Activated naive CD4-positive, alpha-beta T cell treated with anti-CD3 and anti-CD28 coated beads, Interleukin-2, amount 50 U/mL, for 24 hours (primary cell): ENCODE data around the gene PKNOX2.

Source experiments
- H3K27ac Mint-ChIP-seq: one replicate; pipeline ENCODE4 v1.8.0; 2021; ENCODE audit warnings: mild to moderate bottlenecking, mixed read lengths
- H3K27me3 Mint-ChIP-seq: one replicate; pipeline ENCODE4 v1.8.0; 2021; ENCODE audit warnings: mixed read lengths
- H3K36me3 Mint-ChIP-seq: one replicate; pipeline ENCODE4 v1.8.0; 2021; ENCODE audit warnings: mixed read lengths
- H3K4me1 Mint-ChIP-seq: one replicate; pipeline ENCODE4 v1.8.0; 2021; ENCODE audit warnings: mixed read lengths
- H3K4me3 Mint-ChIP-seq: one replicate; pipeline ENCODE4 v1.8.0; 2021; ENCODE audit warnings: mild to moderate bottlenecking, mixed read lengths
- H3K9me3 Mint-ChIP-seq: one replicate; pipeline ENCODE4 v1.8.0; 2021; ENCODE audit warnings: mixed read lengths

PKNOX2 gene

GRCh38 chr11:125408311-125408711 lies 243.8 kb downstream of the PKNOX2 start:
- H3K4me3 Mint-ChIP-seq: no peak overlapping the region
- H3K9me3 Mint-ChIP-seq: no peaks in the 10 kb centered on the region
- no peak overlapping the region for H3K27ac Mint-ChIP-seq
- peaks cover 19% of the 10 kb centered on the region for H3K27me3 Mint-ChIP-seq
- H3K36me3 Mint-ChIP-seq: no peaks in the 10 kb centered on the region
- peaks cover 6% of the 10 kb centered on the region for H3K4me1 Mint-ChIP-seq

GRCh38 chr11:125410091-125410490 lies 245.5 kb downstream of the PKNOX2 start:
- no peaks in the 10 kb centered on the region for H3K9me3 Mint-ChIP-seq
- H3K4me3 Mint-ChIP-seq: no peak overlapping the region
- H3K4me1 Mint-ChIP-seq: peaks cover 3% of the 10 kb centered on the region
- peaks cover 14% of the 10 kb centered on the region for H3K27me3 Mint-ChIP-seq
- no peak overlapping the region for H3K27ac Mint-ChIP-seq
- no peaks in the 10 kb centered on the region for H3K36me3 Mint-ChIP-seq

- H3K9me3 Mint-ChIP-seq: no peaks in the 10 kb centered on the region
- H3K27ac Mint-ChIP-seq: no peak overlapping the region
- peaks cover 6% of the 10 kb centered on the region for H3K27me3 Mint-ChIP-seq
These were observed 247.6 kb downstream of the PKNOX2 start for GRCh38 chr11:125412177-125412496.

GRCh38 chr11:125412509-125412908 lies 248.0 kb downstream of the PKNOX2 start:
- no peaks in the 10 kb centered on the region for H3K4me1 Mint-ChIP-seq
- H3K27ac Mint-ChIP-seq: no peak overlapping the region
- no peaks in the 10 kb centered on the region for H3K36me3 Mint-ChIP-seq
- peaks cover 6% of the 10 kb centered on the region for H3K27me3 Mint-ChIP-seq
- no peaks in the 10 kb centered on the region for H3K9me3 Mint-ChIP-seq
- H3K4me3 Mint-ChIP-seq: no peak overlapping the region

More at GRCh38 chr11:125412177-125412496, 247.6 kb downstream of the PKNOX2 start:
- Mint-ChIP-seq H3K4me1 (no peaks in the 10 kb centered on the region), H3K36me3 (no peaks in the 10 kb centered on the region), H3K4me3 (no peak overlapping the region)

GRCh38 chr11:125413226-125413625 lies 248.7 kb downstream of the PKNOX2 start:
- no peaks in the 10 kb centered on the region for H3K9me3 Mint-ChIP-seq
- no peaks in the 10 kb centered on the region for H3K36me3 Mint-ChIP-seq
- H3K4me3 Mint-ChIP-seq: no peak overlapping the region
- no peak overlapping the region for H3K27ac Mint-ChIP-seq
- no peaks in the 10 kb centered on the region for H3K4me1 Mint-ChIP-seq
- peaks cover 6% of the 10 kb centered on the region for H3K27me3 Mint-ChIP-seq

GRCh38 chr11:125414121-125414520 lies 249.6 kb downstream of the PKNOX2 start:
- Mint-ChIP-seq H3K9me3 (no peaks in the 10 kb centered on the region), H3K4me1 (no peaks in the 10 kb centered on the region), H3K27ac (no peak overlapping the region), H3K27me3 (peaks cover 5% of the 10 kb centered on the region), H3K36me3 (no peaks in the 10 kb centered on the region), H3K4me3 (no peak overlapping the region)

- Mint-ChIP-seq H3K4me3 (no peak overlapping the region), H3K27ac (no peak overlapping the region), H3K36me3 (no peaks in the 10 kb centered on the region), H3K27me3 (peaks cover 2% of the 10 kb centered on the region), H3K9me3 (no peaks in the 10 kb centered on the region), H3K4me1 (no peaks in the 10 kb centered on the region)
These were observed 252.7 kb downstream of the PKNOX2 start for GRCh38 chr11:125416981-125417935.

- Mint-ChIP-seq H3K4me1 (no peaks in the 10 kb centered on the region), H3K9me3 (no peaks in the 10 kb centered on the region), H3K36me3 (no peaks in the 10 kb centered on the region), H3K4me3 (no peak overlapping the region), H3K27ac (no peak overlapping the region), H3K27me3 (peaks cover 2% of the 10 kb centered on the region)
These were observed 253.8 kb downstream of the PKNOX2 start for GRCh38 chr11:125418396-125418795.

GRCh38 chr11:125422681-125423080 lies 258.1 kb downstream of the PKNOX2 start:
- Mint-ChIP-seq H3K36me3 (no peaks in the 10 kb centered on the region), H3K27me3 (peaks cover 2% of the 10 kb centered on the region), H3K4me1 (no peaks in the 10 kb centered on the region), H3K4me3 (no peak overlapping the region), H3K27ac (no peak overlapping the region), H3K9me3 (no peaks in the 10 kb centered on the region)

GRCh38 chr11:125423247-125423849 lies 258.8 kb downstream of the PKNOX2 start:
- Mint-ChIP-seq H3K27me3 (peaks cover 2% of the 10 kb centered on the region), H3K9me3 (no peaks in the 10 kb centered on the region)

GRCh38 chr11:125425601-125426000 lies 261.1 kb downstream of the PKNOX2 start:
- H3K36me3 Mint-ChIP-seq: no peaks in the 10 kb centered on the region
- no peaks in the 10 kb centered on the region for H3K9me3 Mint-ChIP-seq
- H3K27me3 Mint-ChIP-seq: no peaks in the 10 kb centered on the region
- no peak overlapping the region for H3K4me3 Mint-ChIP-seq
- H3K4me1 Mint-ChIP-seq: no peaks in the 10 kb centered on the region
- H3K27ac Mint-ChIP-seq: no peak overlapping the region

More at GRCh38 chr11:125423247-125423849, 258.8 kb downstream of the PKNOX2 start:
- H3K27ac Mint-ChIP-seq: no peak overlapping the region
- no peaks in the 10 kb centered on the region for H3K36me3 Mint-ChIP-seq
- H3K4me3 Mint-ChIP-seq: no peak overlapping the region
- H3K4me1 Mint-ChIP-seq: no peaks in the 10 kb centered on the region

- H3K36me3 Mint-ChIP-seq: no peaks in the 10 kb centered on the region
- H3K9me3 Mint-ChIP-seq: no peaks in the 10 kb centered on the region
- H3K27me3 Mint-ChIP-seq: no peaks in the 10 kb centered on the region
- no peaks in the 10 kb centered on the region for H3K4me1 Mint-ChIP-seq
- H3K4me3 Mint-ChIP-seq: no peak overlapping the region
- no peak overlapping the region for H3K27ac Mint-ChIP-seq
These were observed 262.4 kb downstream of the PKNOX2 start for GRCh38 chr11:125426818-125427528.

GRCh38 chr11:125428486-125429173 lies 264.1 kb downstream of the PKNOX2 start:
- H3K27ac Mint-ChIP-seq: no peak overlapping the region
- H3K36me3 Mint-ChIP-seq: no peaks in the 10 kb centered on the region
- no peaks in the 10 kb centered on the region for H3K9me3 Mint-ChIP-seq
- H3K4me1 Mint-ChIP-seq: no peaks in the 10 kb centered on the region
- no peak overlapping the region for H3K4me3 Mint-ChIP-seq
- H3K27me3 Mint-ChIP-seq: no peaks in the 10 kb centered on the region

GRCh38 chr11:125429174-125429707 lies 264.7 kb downstream of the PKNOX2 start:
- H3K27ac Mint-ChIP-seq: no peak overlapping the region

More at GRCh38 chr11:125429174-125429707, 264.7 kb downstream of the PKNOX2 start:
- no peaks in the 10 kb centered on the region for H3K27me3 Mint-ChIP-seq
- H3K36me3 Mint-ChIP-seq: no peaks in the 10 kb centered on the region
- H3K4me3 Mint-ChIP-seq: no peak overlapping the region
- H3K4me1 Mint-ChIP-seq: no peaks in the 10 kb centered on the region
- no peaks in the 10 kb centered on the region for H3K9me3 Mint-ChIP-seq
